NT2/D1 (cell line): Measurements from ENCODE around the gene SREBF1.

Source experiments
- DNase-seq: peaks from one replicate; pipeline ENCODE4 v3.0.0-alpha.2; 2011; ENCODE audit warnings: low read depth, low spot score
- H3K27me3 ChIP-seq: 2 replicates; pipeline ENCODE4 v1.6.0; 2011; ENCODE audit warnings: mild to moderate bottlenecking; ENCODE audit not compliant: insufficient read length, insufficient read depth
- H3K36me3 ChIP-seq: 2 replicates; pipeline ENCODE4 v1.6.1; 2011; ENCODE audit warnings: mild to moderate bottlenecking, low read length, mixed read lengths; ENCODE audit not compliant: insufficient read depth, insufficient read length
- H3K4me1 ChIP-seq: 2 replicates; pipeline ENCODE4 v1.5.1; 2011; ENCODE audit not compliant: insufficient read depth, insufficient read length
- H3K4me3 ChIP-seq: 2 replicates; pipeline ENCODE4 v1.5.1; 2011; ENCODE audit warnings: low read depth; ENCODE audit not compliant: insufficient read length
- H3K9ac ChIP-seq: 2 replicates; pipeline ENCODE4 v1.6.0; 2011; ENCODE audit warnings: low read depth; ENCODE audit not compliant: insufficient read length
- H3K9me3 ChIP-seq: 2 replicates; pipeline ENCODE4 v1.5.1; 2011; ENCODE audit warnings: mild to moderate bottlenecking, low read length; ENCODE audit not compliant: insufficient read depth
- SUZ12 ChIP-seq: IDR thresholded peaks from 2 replicates; pipeline ENCODE4 v1.6.1; 2011; ENCODE audit not compliant: insufficient read length, insufficient read depth; ENCODE audit errors: extremely low read depth
- YY1 ChIP-seq: IDR thresholded peaks from 2 replicates; pipeline ENCODE4 v1.6.1; 2011; ENCODE audit not compliant: insufficient read length, insufficient read depth
- ZNF274 ChIP-seq: IDR thresholded peaks from 2 replicates; pipeline ENCODE4 v1.6.1; 2011; ENCODE audit warnings: mild to moderate bottlenecking, low read depth, low read length

The SREBF1 gene

GRCh38 chr17:17819561-17819995, 17.2 kb downstream of the SREBF1 start:
- no peak for TF ChIP-seq YY1
- no peak for TF ChIP-seq ZNF274
- no peak for TF ChIP-seq SUZ12
- H3K36me3 ChIP-seq: peaks cover 60% of the 10 kb centered on the region
- no peaks in the 10 kb centered on the region for H3K9me3 ChIP-seq
- peaks cover 48% of the 10 kb centered on the region for H3K4me1 ChIP-seq
- no peak overlapping the region for H3K4me3 ChIP-seq
- no peak for DNase-seq
- peak overlapping the region; percentile 17 for H3K9ac ChIP-seq
- no peaks in the 10 kb centered on the region for H3K27me3 ChIP-seq

- no peaks in the 10 kb centered on the region for H3K9me3 ChIP-seq
- peak overlapping the region; percentile 17 for H3K9ac ChIP-seq
- H3K4me1 ChIP-seq: peaks cover 44% of the 10 kb centered on the region
- no peaks in the 10 kb centered on the region for H3K27me3 ChIP-seq
- DNase-seq: no peak
- TF ChIP-seq ZNF274 (no peak), SUZ12 (no peak), YY1 (no peak)
- peaks cover 65% of the 10 kb centered on the region for H3K36me3 ChIP-seq
- H3K4me3 ChIP-seq: no peak overlapping the region
Observed at GRCh38 chr17:17819111-17819510, 17.7 kb downstream of the SREBF1 start.

- Histone ChIP-seq H3K9ac (no peak overlapping the region), H3K4me3 (no peak overlapping the region), H3K4me1 (peaks cover 40% of the 10 kb centered on the region), H3K36me3 (peaks cover 73% of the 10 kb centered on the region), H3K9me3 (no peaks in the 10 kb centered on the region), H3K27me3 (no peaks in the 10 kb centered on the region)
- no peak for TF ChIP-seq ZNF274
- DNase-seq: no peak
Observed at GRCh38 chr17:17818088-17818526, 18.7 kb downstream of the SREBF1 start.

DNA sequence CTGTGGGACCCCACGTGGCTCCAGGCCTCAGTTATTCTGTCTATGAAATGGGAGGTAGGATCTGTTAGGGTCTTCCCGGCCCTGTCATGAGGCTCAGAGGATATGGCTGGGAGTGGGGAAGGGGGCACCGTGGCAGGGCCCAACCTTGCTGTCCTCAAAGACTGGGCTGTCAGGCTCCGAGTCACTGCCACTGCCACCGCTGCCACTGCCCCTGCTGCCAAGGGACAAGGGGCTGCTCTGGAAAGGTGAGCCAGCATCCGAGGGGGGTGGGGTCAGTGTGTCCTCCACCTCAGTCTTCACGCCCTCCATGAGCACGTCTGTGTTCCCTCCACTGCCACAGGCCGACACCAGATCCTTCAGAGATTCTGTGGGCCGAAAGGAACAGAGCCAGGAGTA, 19.2 kb downstream of the SREBF1 start:
- H3K36me3 ChIP-seq: peaks cover 76% of the 10 kb centered on the region

DNA sequence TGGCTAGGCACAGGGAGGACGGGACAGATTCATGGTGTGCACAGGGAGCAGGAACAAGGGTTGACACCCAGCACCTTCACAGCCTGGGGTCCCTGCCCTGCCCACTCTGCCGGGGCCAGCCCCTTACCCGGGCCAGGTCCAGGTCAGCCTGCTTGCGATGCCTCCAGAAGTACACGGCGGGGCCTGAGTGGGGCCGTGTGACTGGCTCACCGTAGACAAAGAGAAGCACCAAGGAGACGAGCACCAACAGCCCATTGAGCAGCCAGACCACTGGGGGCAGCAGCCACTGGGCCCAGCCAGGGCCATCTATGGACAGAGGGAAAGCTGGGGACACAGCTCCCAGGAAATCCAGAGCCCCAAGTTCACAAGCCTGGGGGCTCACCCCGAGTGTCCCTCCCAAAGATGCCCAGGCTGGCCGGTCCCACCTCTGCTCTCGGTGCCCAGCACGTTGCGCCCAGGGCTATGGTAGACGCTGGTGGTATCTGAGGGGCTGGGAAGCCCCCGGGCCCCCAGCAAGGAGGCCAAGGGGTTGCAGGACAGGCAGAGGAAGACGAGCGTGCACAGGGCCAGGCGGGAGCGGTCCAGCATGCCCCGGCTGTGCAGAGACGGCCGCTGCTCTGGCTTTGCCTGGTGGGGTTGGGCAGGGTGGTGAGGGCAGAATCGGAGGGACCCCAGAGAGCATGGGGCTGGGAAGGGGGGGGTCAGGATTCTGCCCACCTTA, 19.8 kb downstream of the SREBF1 start:
- Histone ChIP-seq H3K4me3 (no peak overlapping the region), H3K4me1 (peaks cover 36% of the 10 kb centered on the region), H3K36me3 (peaks cover 74% of the 10 kb centered on the region), H3K9me3 (no peaks in the 10 kb centered on the region), H3K27me3 (no peaks in the 10 kb centered on the region), H3K9ac (peak overlapping the region; percentile 36)
- TF ChIP-seq YY1 (no peak), ZNF274 (no peak), SUZ12 (no peak)
- no peak for DNase-seq

More for the DNA sequence above, 19.2 kb downstream of the SREBF1 start:
- no peak for TF ChIP-seq SUZ12
- TF ChIP-seq ZNF274: no peak
- TF ChIP-seq YY1: no peak
- no peaks in the 10 kb centered on the region for H3K9me3 ChIP-seq
- no peaks in the 10 kb centered on the region for H3K27me3 ChIP-seq
- H3K4me1 ChIP-seq: peaks cover 38% of the 10 kb centered on the region
- H3K4me3 ChIP-seq: no peak overlapping the region
- H3K9ac ChIP-seq: peak overlapping the region; percentile 24
- DNase-seq: no peak

DNA sequence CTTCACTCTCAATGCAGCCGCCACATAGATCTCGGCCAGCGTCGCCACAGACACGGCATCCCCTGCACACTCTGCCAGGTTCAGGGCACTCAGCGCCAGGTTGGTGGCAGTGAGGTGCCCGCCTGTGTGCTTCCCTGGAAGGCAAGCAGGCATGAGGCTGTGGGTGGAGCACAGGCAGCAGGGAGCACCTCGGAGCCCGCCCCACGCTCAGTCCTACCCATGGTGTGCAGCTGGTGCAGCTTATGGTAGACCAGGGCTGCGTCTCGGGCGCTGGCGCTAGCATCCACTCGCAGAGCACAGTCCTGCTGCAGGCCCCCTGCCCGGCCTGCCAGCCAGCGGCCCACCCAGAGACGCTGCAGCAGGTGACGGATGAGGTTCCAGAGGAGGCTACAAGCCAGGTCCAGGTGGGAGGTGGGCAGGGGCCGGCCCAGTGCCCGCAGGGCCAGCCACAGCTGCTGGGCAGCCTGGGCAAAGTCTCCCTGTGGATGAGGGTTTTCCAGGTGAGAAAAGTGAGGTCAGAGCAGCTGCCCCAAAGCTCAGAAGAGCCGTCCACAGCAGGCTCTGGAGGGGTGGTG, 20.5 kb downstream of the SREBF1 start:
- no peaks in the 10 kb centered on the region for H3K9me3 ChIP-seq
- no peak for TF ChIP-seq YY1
- TF ChIP-seq ZNF274: no peak
- no peak for TF ChIP-seq SUZ12
- H3K36me3 ChIP-seq: peaks cover 75% of the 10 kb centered on the region
- peak overlapping the region; percentile 36 for H3K9ac ChIP-seq
- no peaks in the 10 kb centered on the region for H3K27me3 ChIP-seq
- peaks cover 36% of the 10 kb centered on the region for H3K4me1 ChIP-seq
- DNase-seq: no peak
- H3K4me3 ChIP-seq: no peak overlapping the region

- H3K9ac ChIP-seq: peak overlapping the region; percentile 42
- H3K36me3 ChIP-seq: peaks cover 75% of the 10 kb centered on the region
- peaks cover 32% of the 10 kb centered on the region for H3K4me1 ChIP-seq
Observed at GRCh38 chr17:17815436-17816200, 21.2 kb downstream of the SREBF1 start.

More at GRCh38 chr17:17815436-17816200, 21.2 kb downstream of the SREBF1 start:
- TF ChIP-seq SUZ12 (no peak), YY1 (no peak), ZNF274 (no peak)
- Histone ChIP-seq H3K27me3 (no peaks in the 10 kb centered on the region), H3K4me3 (no peak overlapping the region), H3K9me3 (no peaks in the 10 kb centered on the region)
- no peak for DNase-seq
